ENCODE data around the gene WDR45B.

The WDR45B gene

GRCh38 chr17:82608816-82609215 is 39.4 kb downstream of the WDR45B start:
- no peak for DNase-seq (ENCODE audit: low read depth)
- TF ChIP-seq CTCF (IDR thresholded peaks at IDR 0.05; ENCODE audit: insufficient read depth, low read depth, low read length, missing control alignments), result no peak
- H3K4me3 ChIP-seq (ENCODE audit: low read length), result no peak overlapping the region

GRCh38 chr17:82605939-82606600 is 42.2 kb downstream of the WDR45B start:
- no peak overlapping the region for H3K4me3 ChIP-seq (ENCODE audit: low read length)
- TF ChIP-seq CTCF (IDR thresholded peaks at IDR 0.05; ENCODE audit: insufficient read depth, low read depth, low read length, missing control alignments), result no peak
- peak; percentile 83 for DNase-seq (ENCODE audit: low read depth)

GRCh38 chr17:82604532-82604931 is 43.7 kb downstream of the WDR45B start:
- DNase-seq (ENCODE audit: low read depth), result no peak
- TF ChIP-seq CTCF (IDR thresholded peaks at IDR 0.05; ENCODE audit: insufficient read depth, low read depth, low read length, missing control alignments), result no peak

GRCh38 chr17:82603981-82604448 is 44.2 kb downstream of the WDR45B start:
- TF ChIP-seq CTCF (IDR thresholded peaks at IDR 0.05; ENCODE audit: insufficient read depth, low read depth, low read length, missing control alignments), result no peak
- DNase-seq (ENCODE audit: low read depth), result no peak
- no peak overlapping the region for H3K4me3 ChIP-seq (ENCODE audit: low read length)

More at GRCh38 chr17:82604532-82604931, 43.7 kb downstream of the WDR45B start:
- H3K4me3 ChIP-seq (ENCODE audit: low read length), result no peak overlapping the region

- no peak for DNase-seq (ENCODE audit: low read depth)
- TF ChIP-seq CTCF (IDR thresholded peaks at IDR 0.05; ENCODE audit: insufficient read depth, low read depth, low read length, missing control alignments), result no peak
- H3K4me3 ChIP-seq (ENCODE audit: low read length), result no peak overlapping the region
These were observed 45.1 kb downstream of the WDR45B start for GRCh38 chr17:82602986-82603710.

GRCh38 chr17:82602487-82602886 is 45.8 kb downstream of the WDR45B start:
- DNase-seq (ENCODE audit: low read depth), result no peak
- TF ChIP-seq CTCF (IDR thresholded peaks at IDR 0.05; ENCODE audit: insufficient read depth, low read depth, low read length, missing control alignments), result no peak
- no peak overlapping the region for H3K4me3 ChIP-seq (ENCODE audit: low read length)
